Measurements from ENCODE around the gene C1orf56.

- TF ChIP-seq CTCF (conservative IDR thresholded peaks at IDR 0.05; ENCODE audit: low read depth, low read length) (no peak), EZH2 (IDR thresholded peaks at IDR 0.05; ENCODE audit: borderline replicate concordance, low read depth, low read length, poor library complexity, severe bottlenecking) (no peak)
Observed at GRCh38 chr1:151036356-151036755, 11.2 kb upstream of the C1orf56 start, which contains the start of gene BNIPL.
